IMR-90 (cell line): Measurements from ENCODE around the gene DKK3. TPM values are rescaled to one million over a fixed set of nuclear protein-coding genes. Genes with fewer than 3 reads are reported as not detected.

Experiments
- ATAC-seq: fragments of 200-7000 bp; cut with Tn5 transposase; 2 replicates; pipeline ENCODE4 v1.9.1; 2020; ENCODE audit warnings: low read depth, mild to moderate bottlenecking, moderate library complexity
- BruUV-seq: library from RNA; stranded (reverse); fragments of 400-500 nt; replicated peaks from 2 replicates; lab custom pipeline; 2021; lab: Mats Ljungman, UMichigan
- CTCF ChIA-PET: fragments of 300-600 bp; formaldehyde crosslinking; extraction: SDS; loops from one replicate; lab custom pipeline; 2021; ENCODE audit warnings: antibody characterized with exemption; lab: Yijun Ruan, JAX
- POLR2A ChIA-PET: fragments of 300-600 bp; sonication (Branson Sonifier 250); formaldehyde crosslinking; loops from one replicate; lab custom pipeline; 2022; ENCODE audit warnings: antibody characterized with exemption; ENCODE audit not compliant: unreplicated experiment; lab: Charles Lee
- DNase-seq: peaks from one replicate; pipeline ENCODE4 v3.0.0; 2013
- H2AFZ ChIP-seq: replicated peaks from 2 replicates; pipeline ENCODE3; 2013; ENCODE audit warnings: low read length, mild to moderate bottlenecking; ENCODE audit not compliant: poor library complexity
- H2AK5ac ChIP-seq: 2 replicates; pipeline ENCODE4 v1.6.1; 2013; ENCODE audit warnings: low read depth, low read length, inconsistent platforms
- H2AK9ac ChIP-seq: replicated peaks from 2 replicates; pipeline ENCODE3; 2013; ENCODE audit warnings: mild to moderate bottlenecking, low read depth, low read length, moderate library complexity; ENCODE audit not compliant: poor library complexity
- H2BK120ac ChIP-seq: 2 replicates; pipeline ENCODE4 v1.6.1; 2013; ENCODE audit warnings: low read depth, low read length, inconsistent platforms
- H2BK15ac ChIP-seq: 3 replicates; pipeline ENCODE4 v1.6.1; 2013; ENCODE audit warnings: low read depth, low read length, inconsistent platforms
- H2BK20ac ChIP-seq: 2 replicates; pipeline ENCODE4 v1.6.1; 2013; ENCODE audit warnings: low read depth, mild to moderate bottlenecking, inconsistent platforms, low read length, moderate library complexity
- H2BK5ac ChIP-seq: 2 replicates; pipeline ENCODE4 v1.6.1; 2013; ENCODE audit warnings: mild to moderate bottlenecking, low read depth, low read length, inconsistent platforms; ENCODE audit not compliant: poor library complexity, severe bottlenecking
- H3K14ac ChIP-seq: replicated peaks from 2 replicates; pipeline ENCODE4 v1.6.1; 2013; ENCODE audit warnings: low read depth, low read length, inconsistent platforms
- H3K18ac ChIP-seq: 2 replicates; pipeline ENCODE4 v1.6.1; 2013; ENCODE audit warnings: low read depth, low read length, control low read depth
- H3K23ac ChIP-seq: 2 replicates; pipeline ENCODE4 v1.6.1; 2013; ENCODE audit warnings: low read depth, low read length, inconsistent platforms
- H3K27ac ChIP-seq: 2 replicates; pipeline ENCODE4 v1.5.1; 2013; ENCODE audit warnings: mild to moderate bottlenecking, control low read depth, low read length; ENCODE audit not compliant: insufficient read depth
- H3K27me3 ChIP-seq: 2 replicates; pipeline ENCODE4 v1.6.1; 2013; ENCODE audit warnings: low read length; ENCODE audit not compliant: control insufficient read depth, insufficient read depth
- H3K36me3 ChIP-seq: 2 replicates; pipeline ENCODE4 v1.6.1; 2013; ENCODE audit warnings: low read length, mixed read lengths; ENCODE audit not compliant: control insufficient read depth, insufficient read depth
- H3K4ac ChIP-seq: 2 replicates; pipeline ENCODE4 v1.6.1; 2013; ENCODE audit warnings: low read depth, low read length, inconsistent platforms
- H3K4me1 ChIP-seq: 2 replicates; pipeline ENCODE4 v1.6.1; 2013; ENCODE audit warnings: low read length, mixed read lengths; ENCODE audit not compliant: control insufficient read depth, insufficient read depth
- H3K4me2 ChIP-seq: 2 replicates; pipeline ENCODE4 v1.6.1; 2013; ENCODE audit warnings: low read depth, mild to moderate bottlenecking, control low read depth, low read length, moderate library complexity
- H3K4me3 ChIP-seq: 2 replicates; pipeline ENCODE4 v1.5.1; 2013; ENCODE audit warnings: low read depth, mild to moderate bottlenecking, control low read depth, low read length, moderate library complexity; ENCODE audit not compliant: insufficient read depth
- H3K56ac ChIP-seq: 2 replicates; pipeline ENCODE4 v1.6.1; 2013; ENCODE audit warnings: low read length, inconsistent platforms; ENCODE audit not compliant: insufficient read depth; ENCODE audit errors: extremely low read depth
- H3K79me1 ChIP-seq, 2 experiments: 2 replicates each; pipeline ENCODE4 v1.6.1; 2013; ENCODE audit warnings: low read length in 2 of 2, inconsistent platforms in 1 of 2, low read depth in 1 of 2
- H3K9ac ChIP-seq: 2 replicates; pipeline ENCODE4 v1.6.1; 2013; ENCODE audit warnings: low read depth, low read length, control low read depth
- H3K9me1 ChIP-seq: 2 replicates; pipeline ENCODE4 v1.6.1; 2013; ENCODE audit warnings: low read length, inconsistent platforms; ENCODE audit not compliant: insufficient read depth
- H3K9me3 ChIP-seq: 2 replicates; pipeline ENCODE4 v1.6.1; 2013; ENCODE audit warnings: low read length; ENCODE audit not compliant: control insufficient read depth, insufficient read depth
- H4K20me1 ChIP-seq: 2 replicates; pipeline ENCODE4 v1.6.1; 2013; ENCODE audit warnings: low read length, inconsistent platforms; ENCODE audit not compliant: insufficient read depth
- H4K5ac ChIP-seq: 2 replicates; pipeline ENCODE4 v1.6.1; 2013; ENCODE audit warnings: mild to moderate bottlenecking, low read depth, low read length, control low read depth
- H4K8ac ChIP-seq, 2 experiments: 2 replicates each; pipeline ENCODE4 v1.6.1; 2013; ENCODE audit warnings: low read depth in 2 of 2, low read length in 2 of 2, control low read depth in 1 of 2, inconsistent platforms in 1 of 2
- H4K91ac ChIP-seq: 2 replicates; pipeline ENCODE4 v1.6.1; 2013; ENCODE audit warnings: low read depth, low read length, inconsistent platforms; ENCODE audit not compliant: insufficient read depth
- BHLHE40 ChIP-seq: fragments of 150-350 bp; IDR thresholded peaks from 2 replicates; pipeline ENCODE4 v1.6.1; 2016; ENCODE audit warnings: mild to moderate bottlenecking, low read depth, low read length
- WGBS, 2 experiments: methylation state at CpG; one replicate each; pipeline versions ENCODE4 v1.1.5 to v1.1.7; 2013; ENCODE audit warnings: missing lambda C conversion rate in 2 of 2; ENCODE audit not compliant: insufficient read length in 1 of 2; ENCODE audit errors: extremely low coverage in 2 of 2; 5-methylcytosine and 5-hydroxymethylcytosine counted together
- dilution Hi-C: fragments of 300-500 bp; cut with HindIII; formaldehyde crosslinking; loops from one replicate; pipeline ENCODE4 v1.14.3; 2018; ENCODE audit warnings: low sequenced_read_pairs; ENCODE audit not compliant: unreplicated experiment
- in situ Hi-C: fragments of 300-500 bp; cut with MboI; formaldehyde crosslinking; loops from 3 replicates; pipeline ENCODE4 v1.14.3; 2019; ENCODE audit warnings: low sequenced_read_pairs, inconsistent platforms, mixed read lengths
- intact Hi-C: fragments of 100-400 bp; cut with micrococcal nuclease; formaldehyde crosslinking; loops from 2 replicates; pipeline ENCODE4 v1.10.0; 2022
- polyA plus RNA-seq, 3 experiments: library from polyadenylated mRNA; depleted of rRNA; stranded (reverse); fragments of >200 nt; gene quantifications; 2 replicates each; pipeline ENCODE4 v1.2.3, GENCODE V29; 2012; ENCODE audit warnings: low replicate concordance in 1 of 3
- total RNA-seq: library from RNA; depleted of rRNA; stranded (reverse); fragments of >200 nt; gene quantifications from 2 replicates; pipeline ENCODE4 v1.2.3, GENCODE V29; 2012
- TF ChIP-seq, protein P1 (sequence below): fragments of 150-350 bp; IDR thresholded peaks from 2 replicates; pipeline ENCODE4 v1.6.1; 2017; ENCODE audit warnings: mild to moderate bottlenecking, antibody characterized with exemption, low read length, low read depth

The DKK3 gene
- total and polyA plus RNA-seq, 2 of the 4 experiments (the other 2 are of a cell fraction): 453 to 964 TPM

- peak overlapping the region; percentile 31 for H3K18ac ChIP-seq
- dilution Hi-C loops: no loop called here
- peak overlapping the region; percentile 87 for H2AK5ac ChIP-seq
- peak overlapping the region; percentile 47 for H4K5ac ChIP-seq
- peak overlapping the region; percentile 69 for H2AFZ ChIP-seq
- BruUV-seq: no TSS peak
- peak overlapping the region; percentile 80 for H3K27ac ChIP-seq
- H3K56ac ChIP-seq: peak overlapping the region; percentile 69
- WGBS, 2 experiments: 35% methylated on average over 5 of the region's 13 CpGs; no CpG with 5 or more reads in 1 of the 2 experiments
- in situ Hi-C loops: no loop called here
- intact Hi-C loops: no loop called here
- H3K4ac ChIP-seq: peak overlapping the region; percentile 99
- POLR2A ChIA-PET: no interaction called here
- H2BK5ac ChIP-seq: peak overlapping the region; percentile 82
- H3K4me1 ChIP-seq: peaks cover 60% of the 10 kb centered on the region
- peak overlapping the region; percentile 93 for H2BK120ac ChIP-seq
- CTCF ChIA-PET: interaction anchor here (0.5 to 1.4 kb wide), 2 partner anchors 12 to 65 kb away, joined by 3 to 4 read pairs; no protein-coding TSS in a partner anchor
- H3K79me1 ChIP-seq: peaks cover 48 to 95% of the 10 kb centered on the region in 2 experiments; a peak in 3 of 4 replicates
- H4K91ac ChIP-seq: peak overlapping the region; percentile 85
- peak overlapping the region; percentile 89 for H2AK9ac ChIP-seq
- H3K9me1 ChIP-seq: peaks cover 68% of the 10 kb centered on the region
- peak overlapping the region; percentile 93 for H2BK20ac ChIP-seq
- no peak overlapping the region for H3K4me3 ChIP-seq
- H3K27me3 ChIP-seq: no peaks in the 10 kb centered on the region
- ATAC-seq (0 out of 2 replicates have a peak, but pooled peaks have one; percentile 2), DNase-seq (peak; percentile 80)
- peaks cover 1% of the 10 kb centered on the region; the same call in 1 of the 2 replicates for H4K20me1 ChIP-seq
- peak overlapping the region; percentile 96; the same call in 2 of the 3 replicates for H2BK15ac ChIP-seq
- peak overlapping the region; percentile 92 for H3K23ac ChIP-seq
- H3K14ac ChIP-seq: peak overlapping the region; percentile 91
- peak overlapping the region; percentile 75 to 79 for H4K8ac ChIP-seq
- no peak overlapping the region for H3K4me2 ChIP-seq
- peaks cover 13% of the 10 kb centered on the region for H3K36me3 ChIP-seq
- TF ChIP-seq BHLHE40: no peak
- TF ChIP-seq, protein P1, sequence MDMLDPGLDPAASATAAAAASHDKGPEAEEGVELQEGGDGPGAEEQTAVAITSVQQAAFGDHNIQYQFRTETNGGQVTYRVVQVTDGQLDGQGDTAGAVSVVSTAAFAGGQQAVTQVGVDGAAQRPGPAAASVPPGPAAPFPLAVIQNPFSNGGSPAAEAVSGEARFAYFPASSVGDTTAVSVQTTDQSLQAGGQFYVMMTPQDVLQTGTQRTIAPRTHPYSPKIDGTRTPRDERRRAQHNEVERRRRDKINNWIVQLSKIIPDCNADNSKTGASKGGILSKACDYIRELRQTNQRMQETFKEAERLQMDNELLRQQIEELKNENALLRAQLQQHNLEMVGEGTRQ: peak; percentile 74
- H3K9me3 ChIP-seq: no peaks in the 10 kb centered on the region
- H3K9ac ChIP-seq: peak overlapping the region; percentile 44; the same call in 1 of the 2 replicates
Measured at GRCh38 chr11:11978792-11979487, 29.5 kb downstream of the DKK3 start.
